Dermis lymphatic vessel endothelial cell (primary cell): ENCODE measurements around the gene ABCG2. TPM values are rescaled to one million over a fixed set of nuclear protein-coding genes. Genes with fewer than 3 reads are reported as not detected.

Source experiments
- total RNA-seq: library from RNA; depleted of rRNA; stranded (reverse); fragments of >200 nt; gene quantifications from 2 replicates; pipeline ENCODE4 v1.2.1, GENCODE V29; 2014

ABCG2 gene
- total RNA-seq: 6.1 and 9.2 TPM in 2 replicates

GRCh38 chr4:88158489-88159228 is at the start of gene ABCG2:
TSS of gene ABCG2 (minus strand) at chr4:88158639. CDS start at chr4:88139995, 18,644 bp downstream.

Other genes starting within 250 kb of the ABCG2 start
- not detected in 2 replicates for gene SPP1, start 182.9 kb downstream of the ABCG2 start, total RNA-seq
- gene PKD2, start 151.0 kb downstream of the ABCG2 start, total RNA-seq: 23.9 and 26.4 TPM in 2 replicates
- gene PPM1K, start 125.9 kb upstream of the ABCG2 start, total RNA-seq: 2.5 and 3.9 TPM in 2 replicates
- 4.6 and 4.8 TPM in 2 replicates for gene HERC6, start 220.2 kb upstream of the ABCG2 start, total RNA-seq